ENCODE data around the gene MTHFD1L. TPM values are rescaled to one million over a fixed set of nuclear protein-coding genes. Genes with fewer than 3 reads are reported as not detected.
A peak's percentile ranks its signal among the peaks of the same experiment; 100 is the strongest.

Gene MTHFD1L
- total and polyA plus RNA-seq, 9 donors, result 17.3 to 26.9 (median 24.9) TPM

GRCh38 chr6:150940941-150941340, 75.4 kb downstream of the MTHFD1L start:
- H3K27me3 ChIP-seq (ENCODE audit: control insufficient read depth, insufficient read depth, low read length), result no peaks in the 10 kb centered on the region
- WGBS (ENCODE audit: insufficient coverage), result 39% methylated on average over 7 of the region's 7 CpGs
- no peaks in the 10 kb centered on the region for H3K9me3 ChIP-seq (replicated peaks; ENCODE audit: control insufficient read depth, low read depth, low read length)
- peaks cover 17% of the 10 kb centered on the region for H3K36me3 ChIP-seq (ENCODE audit: control insufficient read depth, insufficient read depth, low read length)
- H3K27ac ChIP-seq (ENCODE audit: low read length), result peak overlapping the region; percentile 13
- DNase-seq, result peak; percentile 79
- H3K4me1 ChIP-seq (ENCODE audit: control insufficient read depth, insufficient read depth, low read length), result peaks cover 10% of the 10 kb centered on the region
- no peak overlapping the region for H3K4me3 ChIP-seq (ENCODE audit: low read length)

GRCh38 chr6:150949526-150949925, 84.0 kb downstream of the MTHFD1L start:
- H3K27me3 ChIP-seq (ENCODE audit: control insufficient read depth, insufficient read depth, low read length), result no peaks in the 10 kb centered on the region
- no peaks in the 10 kb centered on the region for H3K4me1 ChIP-seq (ENCODE audit: control insufficient read depth, insufficient read depth, low read length)
- peaks cover 41% of the 10 kb centered on the region for H3K36me3 ChIP-seq (ENCODE audit: control insufficient read depth, insufficient read depth, low read length)
- H3K9me3 ChIP-seq (replicated peaks; ENCODE audit: control insufficient read depth, low read depth, low read length), result no peaks in the 10 kb centered on the region
- 80% methylated on average over 8 of the region's 11 CpGs for WGBS (ENCODE audit: insufficient coverage)
- no peak for DNase-seq
- H3K27ac ChIP-seq (ENCODE audit: low read length), result no peak overlapping the region
- no peak overlapping the region for H3K4me3 ChIP-seq (ENCODE audit: low read length)

- WGBS (ENCODE audit: insufficient coverage), result no CpG with 5 or more reads among the region's 5 CpGs
- Histone ChIP-seq H3K4me3 (ENCODE audit: low read length) (no peak overlapping the region), H3K36me3 (ENCODE audit: control insufficient read depth, insufficient read depth, low read length) (peaks cover 44% of the 10 kb centered on the region), H3K27me3 (ENCODE audit: control insufficient read depth, insufficient read depth, low read length) (no peaks in the 10 kb centered on the region), H3K4me1 (ENCODE audit: control insufficient read depth, insufficient read depth, low read length) (no peaks in the 10 kb centered on the region), H3K27ac (ENCODE audit: low read length) (no peak overlapping the region), H3K9me3 (replicated peaks; ENCODE audit: control insufficient read depth, low read depth, low read length) (no peaks in the 10 kb centered on the region)
- DNase-seq, result no peak
Observed at GRCh38 chr6:150953851-150954250, 88.3 kb downstream of the MTHFD1L start.

- H3K9me3 ChIP-seq (replicated peaks; ENCODE audit: control insufficient read depth, low read depth, low read length), result no peaks in the 10 kb centered on the region
- no peaks in the 10 kb centered on the region for H3K27me3 ChIP-seq (ENCODE audit: control insufficient read depth, insufficient read depth, low read length)
- no peak overlapping the region for H3K4me3 ChIP-seq (ENCODE audit: low read length)
- peak overlapping the region; percentile 29 for H3K27ac ChIP-seq (ENCODE audit: low read length)
- peak; percentile 76 for DNase-seq
- 21% methylated on average over 3 of the region's 4 CpGs for WGBS (ENCODE audit: insufficient coverage)
- H3K4me1 ChIP-seq (ENCODE audit: control insufficient read depth, insufficient read depth, low read length), result peaks cover 5% of the 10 kb centered on the region
- H3K36me3 ChIP-seq (ENCODE audit: control insufficient read depth, insufficient read depth, low read length), result peaks cover 12% of the 10 kb centered on the region
Observed at GRCh38 chr6:150959166-150959565, 93.7 kb downstream of the MTHFD1L start.

GRCh38 chr6:150962436-150962835, 96.9 kb downstream of the MTHFD1L start:
- Histone ChIP-seq H3K27ac (ENCODE audit: low read length) (no peak overlapping the region), H3K4me1 (ENCODE audit: control insufficient read depth, insufficient read depth, low read length) (peaks cover 5% of the 10 kb centered on the region), H3K27me3 (ENCODE audit: control insufficient read depth, insufficient read depth, low read length) (no peaks in the 10 kb centered on the region), H3K9me3 (replicated peaks; ENCODE audit: control insufficient read depth, low read depth, low read length) (no peaks in the 10 kb centered on the region), H3K36me3 (ENCODE audit: control insufficient read depth, insufficient read depth, low read length) (peaks cover 17% of the 10 kb centered on the region), H3K4me3 (ENCODE audit: low read length) (no peak overlapping the region)
- DNase-seq, result no peak
- no CpG with 5 or more reads among the region's 2 CpGs for WGBS (ENCODE audit: insufficient coverage)

- no peaks in the 10 kb centered on the region for H3K27me3 ChIP-seq (ENCODE audit: control insufficient read depth, insufficient read depth, low read length)
- no peak overlapping the region for H3K4me3 ChIP-seq (ENCODE audit: low read length)
- WGBS (ENCODE audit: insufficient coverage), result 86% methylated on average over 1 of the region's 2 CpGs
- H3K4me1 ChIP-seq (ENCODE audit: control insufficient read depth, insufficient read depth, low read length), result no peaks in the 10 kb centered on the region
- no peaks in the 10 kb centered on the region for H3K9me3 ChIP-seq (replicated peaks; ENCODE audit: control insufficient read depth, low read depth, low read length)
- H3K27ac ChIP-seq (ENCODE audit: low read length), result no peak overlapping the region
- DNase-seq, result no peak
- H3K36me3 ChIP-seq (ENCODE audit: control insufficient read depth, insufficient read depth, low read length), result peaks cover 17% of the 10 kb centered on the region
Observed at GRCh38 chr6:150964765-150965164, 99.3 kb downstream of the MTHFD1L start.

- Histone ChIP-seq H3K4me3 (ENCODE audit: low read length) (no peak overlapping the region), H3K27me3 (ENCODE audit: control insufficient read depth, insufficient read depth, low read length) (no peaks in the 10 kb centered on the region), H3K27ac (ENCODE audit: low read length) (no peak overlapping the region), H3K4me1 (ENCODE audit: control insufficient read depth, insufficient read depth, low read length) (no peaks in the 10 kb centered on the region), H3K36me3 (ENCODE audit: control insufficient read depth, insufficient read depth, low read length) (peaks cover 14% of the 10 kb centered on the region), H3K9me3 (replicated peaks; ENCODE audit: control insufficient read depth, low read depth, low read length) (no peaks in the 10 kb centered on the region)
- WGBS (ENCODE audit: insufficient coverage), result 80% methylated on average over 5 of the region's 6 CpGs
- DNase-seq, result no peak
Observed at GRCh38 chr6:150966786-150967185, 101.3 kb downstream of the MTHFD1L start.

GRCh38 chr6:150967381-150967780, 101.9 kb downstream of the MTHFD1L start:
- H3K27ac ChIP-seq (ENCODE audit: low read length), result no peak overlapping the region
- no peak for DNase-seq
- WGBS (ENCODE audit: insufficient coverage), result 76% methylated on average over 6 of the region's 6 CpGs

GRCh38 chr6:150967910-150968309, 102.4 kb downstream of the MTHFD1L start:
- DNase-seq, result no peak

More at GRCh38 chr6:150967381-150967780, 101.9 kb downstream of the MTHFD1L start:
- no peaks in the 10 kb centered on the region for H3K9me3 ChIP-seq (replicated peaks; ENCODE audit: control insufficient read depth, low read depth, low read length)
- H3K27me3 ChIP-seq (ENCODE audit: control insufficient read depth, insufficient read depth, low read length), result no peaks in the 10 kb centered on the region
- no peak overlapping the region for H3K4me3 ChIP-seq (ENCODE audit: low read length)
- peaks cover 15% of the 10 kb centered on the region for H3K36me3 ChIP-seq (ENCODE audit: control insufficient read depth, insufficient read depth, low read length)
- no peaks in the 10 kb centered on the region for H3K4me1 ChIP-seq (ENCODE audit: control insufficient read depth, insufficient read depth, low read length)

GRCh38 chr6:150969901-150970300, 104.4 kb downstream of the MTHFD1L start:
- Histone ChIP-seq H3K9me3 (replicated peaks; ENCODE audit: control insufficient read depth, low read depth, low read length) (peaks cover 3% of the 10 kb centered on the region), H3K27ac (ENCODE audit: low read length) (no peak overlapping the region), H3K4me1 (ENCODE audit: control insufficient read depth, insufficient read depth, low read length) (no peaks in the 10 kb centered on the region), H3K27me3 (ENCODE audit: control insufficient read depth, insufficient read depth, low read length) (no peaks in the 10 kb centered on the region), H3K36me3 (ENCODE audit: control insufficient read depth, insufficient read depth, low read length) (peaks cover 16% of the 10 kb centered on the region), H3K4me3 (ENCODE audit: low read length) (no peak overlapping the region)
- 100% methylated on average over 2 of the region's 4 CpGs for WGBS (ENCODE audit: insufficient coverage)
- DNase-seq, result no peak

More at GRCh38 chr6:150967910-150968309, 102.4 kb downstream of the MTHFD1L start:
- Histone ChIP-seq H3K4me3 (ENCODE audit: low read length) (no peak overlapping the region), H3K27ac (ENCODE audit: low read length) (no peak overlapping the region), H3K4me1 (ENCODE audit: control insufficient read depth, insufficient read depth, low read length) (no peaks in the 10 kb centered on the region), H3K27me3 (ENCODE audit: control insufficient read depth, insufficient read depth, low read length) (no peaks in the 10 kb centered on the region), H3K36me3 (ENCODE audit: control insufficient read depth, insufficient read depth, low read length) (peaks cover 15% of the 10 kb centered on the region), H3K9me3 (replicated peaks; ENCODE audit: control insufficient read depth, low read depth, low read length) (no peaks in the 10 kb centered on the region)
- 55% methylated on average over 5 of the region's 8 CpGs for WGBS (ENCODE audit: insufficient coverage)

- H3K27me3 ChIP-seq (ENCODE audit: control insufficient read depth, insufficient read depth, low read length), result no peaks in the 10 kb centered on the region
- peaks cover 3% of the 10 kb centered on the region for H3K9me3 ChIP-seq (replicated peaks; ENCODE audit: control insufficient read depth, low read depth, low read length)
- no peaks in the 10 kb centered on the region for H3K4me1 ChIP-seq (ENCODE audit: control insufficient read depth, insufficient read depth, low read length)
- WGBS (ENCODE audit: insufficient coverage), result no CpG with 5 or more reads among the region's 8 CpGs
- peaks cover 10% of the 10 kb centered on the region for H3K36me3 ChIP-seq (ENCODE audit: control insufficient read depth, insufficient read depth, low read length)
- no peak overlapping the region for H3K27ac ChIP-seq (ENCODE audit: low read length)
- H3K4me3 ChIP-seq (ENCODE audit: low read length), result no peak overlapping the region
- DNase-seq, result no peak
Observed at GRCh38 chr6:150971219-150971618, 105.7 kb downstream of the MTHFD1L start.
